Activated T-helper 1 cell treated with Interleukin-2 at 50 U/mL for 16 hours (primary cell): ENCODE data around the gene ZDHHC16.
A peak's percentile ranks its signal among the peaks of the same experiment; 100 is the strongest.

Experiments
- DNase-seq: peaks from one replicate; pipeline ENCODE4 v3.0.0-alpha.2; 2020; ENCODE audit warnings: low read depth

ZDHHC16 gene

DNA sequence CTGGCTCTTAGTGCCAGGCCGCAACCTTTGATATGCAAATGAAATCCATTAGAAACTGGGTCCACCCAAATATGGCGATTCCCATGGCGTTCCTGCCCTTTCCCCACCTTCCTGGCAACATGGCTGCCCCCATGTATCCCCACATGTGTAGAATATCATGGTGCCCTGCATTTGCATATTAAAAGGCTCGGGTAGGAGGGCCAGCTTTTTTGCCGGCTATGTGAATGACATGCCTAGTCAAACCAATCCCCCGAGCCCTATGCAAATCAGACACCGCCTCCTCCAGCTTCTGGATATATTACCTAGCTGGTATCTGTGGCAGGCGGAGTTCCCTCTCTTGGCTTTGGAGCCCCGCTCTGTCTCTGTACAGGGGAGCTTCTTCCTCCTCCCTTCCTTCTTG, 34.0 kb downstream of the ZDHHC16 start:
- no peak for DNase-seq

DNA sequence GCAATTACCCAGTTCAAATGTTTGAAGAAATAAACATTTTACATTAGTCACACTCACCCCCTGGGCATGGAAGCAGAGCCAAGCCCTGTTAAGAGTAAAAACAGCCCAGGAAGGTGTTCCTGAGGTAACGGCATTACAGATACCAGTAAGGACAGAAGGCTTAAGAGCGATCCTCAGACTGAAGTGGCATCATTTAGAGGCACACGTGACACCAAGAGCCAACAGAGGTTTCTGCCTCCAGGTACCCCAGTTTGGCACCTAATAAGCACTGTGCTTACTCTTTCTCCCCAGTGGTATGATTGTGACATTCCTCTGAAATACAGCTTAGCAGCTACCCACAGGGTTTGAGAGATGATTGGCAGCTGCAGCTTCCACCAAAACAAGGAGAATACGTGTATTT, 35.1 kb downstream of the ZDHHC16 start:
- no peak for DNase-seq

DNA sequence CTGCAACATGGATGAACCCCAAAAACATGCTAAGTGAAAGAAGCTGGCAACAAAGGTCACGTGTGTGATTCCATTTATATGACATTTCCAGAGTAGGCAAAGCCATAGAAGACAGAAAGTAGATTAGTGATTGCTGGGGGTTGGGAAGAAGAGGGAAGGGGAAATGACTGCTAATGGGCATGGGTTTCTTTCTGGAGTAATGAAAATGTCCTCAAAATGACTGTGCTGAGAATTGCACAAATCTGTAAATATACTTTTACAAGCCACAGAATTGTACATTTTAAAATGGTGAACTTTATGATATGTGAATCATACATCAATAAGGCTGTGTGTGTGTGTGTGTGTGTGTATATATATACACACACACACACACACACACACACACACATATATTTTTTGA, 36.4 kb downstream of the ZDHHC16 start:
- no peak for DNase-seq

- no peak for DNase-seq
Measured at GRCh38 chr10:97483506-97483905, 37.5 kb downstream of the ZDHHC16 start.

- no peak for DNase-seq
Measured at GRCh38 chr10:97483921-97484320, 37.9 kb downstream of the ZDHHC16 start.

- no peak for DNase-seq
Measured at GRCh38 chr10:97485647-97486281, 39.8 kb downstream of the ZDHHC16 start.

GRCh38 chr10:97490592-97490991, 44.6 kb downstream of the ZDHHC16 start:
- DNase-seq = no peak

DNA sequence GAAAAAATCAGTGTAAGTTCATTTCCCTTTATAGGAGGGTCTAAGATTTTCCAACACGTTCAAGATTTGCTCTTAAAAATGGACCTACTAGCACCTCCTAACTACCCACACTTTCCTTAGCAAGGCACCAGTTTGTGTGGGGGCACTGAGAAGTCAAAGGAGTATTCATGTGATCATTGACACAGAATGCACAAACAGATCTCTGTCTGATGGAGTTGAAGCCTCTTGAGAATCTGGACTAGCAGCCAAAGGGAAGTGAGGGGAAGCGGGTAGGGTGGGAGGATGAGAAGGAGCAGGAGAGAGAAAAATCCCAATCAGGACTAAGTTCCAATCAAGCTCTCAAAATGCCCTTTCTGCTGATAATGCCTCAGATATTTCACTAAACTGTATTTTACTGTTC, 48.2 kb downstream of the ZDHHC16 start:
- no peak for DNase-seq

- DNase-seq = no peak
Measured at GRCh38 chr10:97494863-97495506, 49.0 kb downstream of the ZDHHC16 start.

DNA sequence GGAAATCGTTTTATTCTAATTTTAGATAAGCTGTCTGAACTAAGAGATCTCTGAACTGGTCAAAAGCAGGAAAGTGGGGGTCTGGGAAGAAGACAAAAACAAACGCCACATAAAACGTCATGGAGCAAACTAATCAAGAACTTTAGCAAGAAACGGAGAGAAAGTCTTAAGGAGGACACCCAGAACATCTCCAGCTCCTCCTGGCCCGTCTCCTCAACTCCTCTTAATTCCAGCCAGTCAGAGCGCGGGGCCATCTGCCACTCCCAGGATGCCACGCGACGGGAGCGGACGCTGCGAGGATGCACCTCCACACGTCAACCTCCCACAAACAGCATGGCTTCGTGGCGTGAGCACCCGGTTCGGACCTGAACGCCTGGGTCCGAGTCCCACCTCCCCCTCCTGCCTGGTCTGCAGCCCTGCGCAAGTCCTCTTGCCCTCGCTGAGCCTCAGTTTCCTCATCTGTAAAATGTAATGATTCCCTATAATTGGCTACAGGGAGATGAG, 51.6 kb downstream of the ZDHHC16 start:
- DNase-seq = peak; percentile 46

DNA sequence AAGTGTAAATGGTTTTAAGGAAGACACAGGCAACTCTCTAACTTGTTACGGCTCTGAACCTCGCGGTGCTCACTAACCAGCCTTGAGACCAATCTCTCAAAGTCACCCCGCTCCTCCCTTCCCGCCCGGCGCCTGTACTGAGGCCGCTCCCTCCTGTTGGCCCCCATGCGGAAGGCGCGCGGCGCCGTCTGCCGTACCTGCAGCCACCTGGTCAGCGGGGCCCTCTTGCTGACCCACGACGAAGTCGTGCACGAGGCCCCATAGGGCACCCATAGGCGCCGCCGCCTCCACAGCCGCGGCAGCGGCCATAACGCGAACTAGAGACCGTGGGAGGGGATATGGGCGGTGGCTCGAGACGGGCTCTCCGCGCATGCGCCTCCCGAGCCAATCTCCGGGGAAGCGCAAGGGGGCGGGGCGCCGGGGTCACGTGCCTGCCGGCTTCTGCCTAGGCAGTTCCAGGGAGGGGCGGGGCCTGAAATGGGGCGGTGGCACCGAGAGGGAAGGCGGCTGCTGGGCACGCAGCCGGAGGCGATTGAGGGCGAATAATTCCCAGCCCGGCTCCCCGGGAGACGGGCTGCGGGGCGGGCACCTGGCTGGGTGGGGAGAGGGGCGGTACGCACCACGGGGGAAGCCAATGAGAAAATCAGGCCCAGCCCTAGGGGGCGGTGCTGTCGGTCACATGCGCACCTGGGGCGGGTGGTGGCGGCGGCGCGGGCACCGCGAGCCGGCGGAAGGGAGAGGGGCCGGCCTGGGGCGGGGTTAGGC, 52.3 kb downstream of the ZDHHC16 start, which contains the start of gene MMS19:
Gene MMS19 (minus strand): TSS at position 347 of the 765 bp plus-strand sequence. CDS start 38 bp downstream, at position 309.
- DNase-seq = peak; percentile 99

DNA sequence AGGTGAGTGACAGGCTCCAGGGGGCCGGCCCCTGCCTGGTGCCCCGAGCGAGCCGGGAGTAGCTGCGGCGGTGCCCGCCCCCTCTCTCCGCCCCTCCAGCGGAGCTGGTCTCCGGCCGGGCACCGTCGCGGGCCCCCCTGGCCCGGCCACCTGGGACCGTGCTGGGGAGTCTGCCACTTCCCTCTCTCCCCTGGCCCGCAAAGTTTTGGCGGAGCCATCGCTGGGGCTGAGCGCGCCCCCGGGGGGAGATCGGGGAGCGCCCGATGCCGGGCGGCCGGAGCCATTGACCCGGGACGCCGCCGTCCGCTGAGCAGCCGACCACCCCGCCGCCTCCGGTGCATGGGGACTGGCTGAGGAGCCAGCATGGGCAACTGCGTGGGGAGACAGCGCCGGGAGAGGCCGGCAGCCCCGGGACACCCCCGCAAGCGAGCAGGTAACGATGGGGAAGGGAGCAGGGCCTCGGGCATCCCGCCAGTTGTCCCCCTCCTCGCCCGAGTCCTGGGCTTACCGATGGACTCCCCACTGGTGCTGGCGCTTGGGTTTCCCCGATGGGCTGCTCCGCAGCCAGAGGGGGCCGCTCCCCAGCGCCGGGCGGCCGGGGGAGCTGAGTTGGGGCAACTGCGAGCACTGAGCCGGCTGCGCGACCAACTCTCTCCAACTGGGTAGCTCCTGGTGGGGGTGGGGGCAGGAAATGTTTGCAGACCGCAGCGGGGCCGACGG, 53.0 kb downstream of the ZDHHC16 start, which contains the start of gene UBTD1:
Gene UBTD1 (plus strand): TSS at position 84 of the 720 bp plus-strand sequence. CDS start 280 bp downstream, at position 364.
- DNase-seq = no peak

DNA sequence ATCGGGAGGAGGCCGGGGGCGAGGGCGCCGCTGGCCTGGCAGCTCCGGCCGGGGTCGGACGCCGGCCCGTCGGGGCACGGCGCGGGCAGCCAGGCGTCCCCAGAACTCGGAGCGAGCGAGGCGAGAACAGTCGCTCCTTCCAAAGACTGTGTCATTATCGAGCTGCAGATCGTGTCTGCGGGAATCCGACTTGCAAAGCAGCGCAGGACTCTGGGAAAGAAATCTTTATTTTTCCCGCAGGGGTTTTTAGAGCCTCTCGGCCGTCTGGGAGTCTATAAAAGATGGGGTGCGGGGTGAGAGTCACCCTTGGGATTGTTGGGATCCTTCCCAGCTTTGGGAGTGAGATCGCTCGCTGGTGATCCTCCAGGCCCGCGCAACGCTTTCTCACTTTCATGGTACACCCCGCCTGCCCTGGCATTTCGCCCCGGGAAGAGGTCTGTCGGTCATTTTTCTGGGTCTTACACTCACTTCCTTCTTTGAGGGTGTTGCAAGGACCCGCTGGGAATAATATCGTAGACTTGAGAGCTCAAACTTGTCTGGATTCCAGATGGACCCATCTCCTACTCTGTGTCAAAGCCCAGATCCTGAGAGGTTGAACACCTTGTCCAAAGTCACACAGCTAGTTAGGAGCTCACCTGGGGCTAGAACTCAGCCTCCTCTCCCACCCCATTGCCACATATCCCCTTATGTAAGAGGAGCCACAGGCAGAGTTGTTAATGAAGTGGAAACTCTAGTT, 53.8 kb downstream of the ZDHHC16 start:
- DNase-seq = no peak

DNA sequence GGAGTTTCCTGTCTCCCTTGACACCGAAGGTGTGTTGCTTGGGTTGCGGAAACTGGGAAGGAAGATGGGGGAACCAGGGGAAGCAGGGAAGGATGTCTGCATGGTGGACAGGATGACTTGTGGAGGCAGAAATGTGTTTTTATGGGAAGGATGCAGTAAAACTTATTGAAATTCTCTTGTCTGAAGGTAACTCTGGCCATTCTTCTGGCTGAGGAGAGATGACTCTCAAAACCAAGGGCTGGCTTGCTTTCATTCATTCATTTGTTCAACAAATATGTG, 54.3 kb downstream of the ZDHHC16 start:
- no peak for DNase-seq

- no peak for DNase-seq
Measured at GRCh38 chr10:97502916-97503315, 56.9 kb downstream of the ZDHHC16 start.

GRCh38 chr10:97503406-97503805, 57.4 kb downstream of the ZDHHC16 start:
- no peak for DNase-seq

GRCh38 chr10:97505152-97505551, 59.2 kb downstream of the ZDHHC16 start:
- DNase-seq = no peak

DNA sequence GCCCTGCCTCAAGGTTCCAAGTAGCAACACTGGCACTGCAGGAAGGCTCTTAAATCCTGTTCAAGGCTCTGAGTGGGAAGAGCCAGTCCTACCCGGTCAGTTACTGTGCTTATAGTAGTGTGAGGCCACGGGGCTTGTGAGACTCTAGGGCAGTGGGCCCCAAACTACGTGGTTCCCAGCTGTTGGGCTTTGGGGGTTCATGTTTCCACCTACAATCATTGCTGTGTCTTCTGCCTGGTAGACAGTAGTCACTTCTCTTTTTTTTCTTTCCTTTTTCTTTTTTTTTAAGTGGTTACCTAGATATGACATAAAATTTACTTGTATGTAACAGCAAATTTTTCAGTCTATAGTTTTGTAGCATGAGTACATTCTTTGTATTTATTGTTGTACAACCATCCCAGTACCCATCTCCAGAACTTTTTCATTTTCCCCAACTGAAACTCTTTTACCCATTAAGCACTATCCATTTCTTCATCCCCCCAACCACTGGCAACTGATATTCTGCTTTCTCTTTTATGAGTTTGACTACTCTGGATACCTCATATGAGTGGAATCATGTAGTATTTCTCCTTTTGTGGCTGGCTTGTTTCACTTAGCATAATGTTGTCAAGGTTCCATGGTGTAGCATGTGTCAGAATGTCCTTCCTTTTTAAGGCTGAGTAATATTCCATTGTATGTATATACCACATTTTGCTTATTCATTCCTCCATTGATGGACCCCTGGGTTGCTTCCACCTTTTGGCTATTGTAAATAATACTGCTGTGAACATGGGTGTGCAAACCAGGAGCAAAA, 60.4 kb downstream of the ZDHHC16 start:
- DNase-seq = no peak
